ENCODE measurements around the gene GRPEL2.

- TF ChIP-seq POLR2A (IDR thresholded peaks at IDR 0.05) (no peak), CTCF (IDR thresholded peaks at IDR 0.05) (no peak)
Measured at GRCh38 chr5:149379177-149379761, 34.0 kb downstream of the GRPEL2 start, which contains the start of gene IL17B.
